GM12878 (cell line): ENCODE results near the gene TM6SF1. TPM values are rescaled to one million over a fixed set of nuclear protein-coding genes. Genes with fewer than 3 reads are reported as not detected.

ENCODE experiments used
- ATAC-seq: fragments of 200-7000 bp; cut with Tn5 transposase; 3 replicates; pipeline ENCODE4 v1.9.1; 2020; ENCODE audit warnings: mild to moderate bottlenecking, moderate library complexity
- BruUV-seq: library from RNA; stranded (reverse); fragments of 400-500 nt; replicated peaks from 2 replicates; lab custom pipeline; 2021; lab: Mats Ljungman, UMichigan
- CTCF ChIA-PET: fragments of 300-600 bp; sonication (Branson Sonifier 250); formaldehyde crosslinking; extraction: SDS; loops from one replicate; lab custom pipeline; 2021; ENCODE audit warnings: inconsistent platforms; lab: Yijun Ruan, JAX
- POLR2A ChIA-PET: fragments of 350-600 bp; formaldehyde crosslinking; extraction: SDS; loops from one replicate; lab custom pipeline; 2021; ENCODE audit warnings: inconsistent platforms; lab: Charles Lee
- RAD21 ChIA-PET: fragments of 300-600 bp; sonication (Branson Sonifier 250); formaldehyde crosslinking; loops from one replicate; lab custom pipeline; 2023; ENCODE audit warnings: antibody characterized with exemption; ENCODE audit not compliant: unreplicated experiment; lab: Charles Lee
- SMC1A ChIA-PET: fragments of 300-600 bp; sonication (Branson Sonifier 250); formaldehyde crosslinking; loops from one replicate; lab custom pipeline; 2023; ENCODE audit not compliant: unreplicated experiment, uncharacterized antibody; lab: Charles Lee
- DNase-seq: peaks from one replicate; pipeline ENCODE4 v3.0.0-alpha.2; 2011; ENCODE audit warnings: low read depth, low spot score
- FAIRE-seq: peaks from 3 replicates; lab custom pipeline; 2011; peaks lifted over from hg19 to GRCh38; lab: Jason Lieb, UNC
- H2AFZ ChIP-seq: 2 replicates; pipeline ENCODE4 v1.6.0; 2011; ENCODE audit warnings: low read depth, low read length, control low read depth; ENCODE audit not compliant: control insufficient read depth
- H3K27ac ChIP-seq: 2 replicates; pipeline ENCODE4 v1.5.1; 2011; ENCODE audit warnings: control low read depth; ENCODE audit not compliant: control insufficient read depth, insufficient read depth
- H3K27me3 ChIP-seq, 2 experiments: replicated peaks in 1 of 2; 2 replicates each; pipeline versions ENCODE4 v1.6.0 to v1.6.1; 2011; ENCODE audit warnings: low read length in 1 of 2; ENCODE audit not compliant: control insufficient read depth in 2 of 2, insufficient read depth in 2 of 2
- H3K36me3 ChIP-seq, 2 experiments: 2 replicates each; pipeline ENCODE4 v1.5.1; 2011; ENCODE audit warnings: low read length in 1 of 2; ENCODE audit not compliant: control insufficient read depth in 2 of 2, insufficient read depth in 2 of 2
- H3K4me1 ChIP-seq: 2 replicates; pipeline ENCODE4 v1.6.1; 2011; ENCODE audit warnings: mild to moderate bottlenecking, low read length, moderate library complexity, mixed read lengths; ENCODE audit not compliant: control insufficient read depth, insufficient read depth
- H3K4me2 ChIP-seq: 2 replicates; pipeline ENCODE4 v1.6.0; 2011; ENCODE audit warnings: control low read depth; ENCODE audit not compliant: control insufficient read depth, insufficient read depth
- H3K4me3 ChIP-seq: fragments of 200-600 bp; sonication (generic); 2 replicates; pipeline ENCODE4 v1.5.1; 2016
- H3K79me2 ChIP-seq: 2 replicates; pipeline ENCODE4 v1.6.0; 2011; ENCODE audit warnings: low read length; ENCODE audit not compliant: control insufficient read depth, insufficient read depth
- H3K9ac ChIP-seq: 2 replicates; pipeline ENCODE4 v1.8.0; 2011; ENCODE audit warnings: low read length, control low read depth, mixed read lengths; ENCODE audit not compliant: control insufficient read depth, insufficient read depth
- H3K9me3 ChIP-seq: replicated peaks from 3 replicates; pipeline ENCODE4 v1.5.1; 2011; ENCODE audit warnings: mild to moderate bottlenecking, low read length; ENCODE audit not compliant: control insufficient read depth, insufficient read depth
- H4K20me1 ChIP-seq: 2 replicates; pipeline ENCODE4 v1.6.0; 2011; ENCODE audit not compliant: control insufficient read depth, insufficient read depth
- ATF3 ChIP-seq: IDR thresholded peaks from 2 replicates; pipeline ENCODE4 v1.6.1; 2011; ENCODE audit warnings: low read depth, mild to moderate bottlenecking, low read length, moderate library complexity, borderline replicate concordance; ENCODE audit errors: extremely low read depth
- CEBPB ChIP-seq, 2 experiments: fragments of 150-350 bp in 1 of 2; IDR thresholded peaks; 2 replicates each; pipeline ENCODE4 v1.6.1; 2012 to 2014; ENCODE audit warnings: low read depth in 2 of 2, low read length in 2 of 2, borderline replicate concordance in 1 of 2, inconsistent platforms in 1 of 2
- CHD2 ChIP-seq: IDR thresholded peaks from 2 replicates; pipeline ENCODE4 v1.6.1; 2011; ENCODE audit warnings: low read depth, low read length, improper control_type of control experiment, borderline replicate concordance
- EED ChIP-seq: sonication (generic); IDR thresholded peaks from 2 replicates; pipeline ENCODE4 v1.6.1; 2016; ENCODE audit warnings: antibody characterized with exemption, low read depth
- EZH2 ChIP-seq: IDR thresholded peaks from 2 replicates; pipeline ENCODE4 v1.6.1; 2012; ENCODE audit warnings: low read depth, mild to moderate bottlenecking, control low read depth, inconsistent platforms, low read length, borderline replicate concordance; ENCODE audit not compliant: control insufficient read depth
- HSF1 ChIP-seq: fragments of 150-350 bp; IDR thresholded peaks from 2 replicates; pipeline ENCODE4 v1.6.1; 2014; ENCODE audit warnings: mild to moderate bottlenecking, low read depth, low read length
- JUNB ChIP-seq: IDR thresholded peaks from 2 replicates; pipeline ENCODE4 v1.6.1; 2016; ENCODE audit warnings: antibody characterized with exemption, mild to moderate bottlenecking
- RELB ChIP-seq: fragments of 450-650 bp; IDR thresholded peaks from 2 replicates; pipeline ENCODE4 v1.6.1; 2017; ENCODE audit warnings: low read depth, mild to moderate bottlenecking, moderate library complexity
- RFX5 ChIP-seq: IDR thresholded peaks from 2 replicates; pipeline ENCODE4 v1.6.1; 2011; ENCODE audit warnings: low read depth, low read length, improper control_type of control experiment
- SRF ChIP-seq, 2 experiments: IDR thresholded peaks; 2 replicates each; pipeline ENCODE4 v1.6.1; 2011; ENCODE audit warnings: low read depth in 2 of 2, low read length in 2 of 2, mild to moderate bottlenecking in 1 of 2, moderate library complexity in 1 of 2
- WRNIP1 ChIP-seq: IDR thresholded peaks from 2 replicates; pipeline ENCODE4 v1.6.1; 2011; ENCODE audit warnings: low read depth, low read length, improper control_type of control experiment, borderline replicate concordance
- WGBS: methylation state at CpG from one replicate; pipeline ENCODE4 v1.1.6; 2016; ENCODE audit warnings: low lambda C conversion rate; ENCODE audit not compliant: insufficient replicate concordance, insufficient coverage; ENCODE audit errors: missing lambda C conversion rate; 5-methylcytosine and 5-hydroxymethylcytosine counted together
- in situ Hi-C: fragments of 300-500 bp; cut with MboI; formaldehyde crosslinking; loops from 9 replicates; pipeline ENCODE4 v1.14.3; 2018; ENCODE audit warnings: mixed read lengths
- intact Hi-C: fragments of 100-400 bp; cut with micrococcal nuclease; formaldehyde crosslinking; loops from one replicate; pipeline ENCODE4 v1.14.2; 2022; ENCODE audit not compliant: unreplicated experiment
- polyA plus RNA-seq, 11 experiments: library from polyadenylated mRNA; depleted of rRNA in 4 of 11; unstranded in 6 of 11; stranded (reverse) in 5 of 11; fragments of >200 nt; fragmentation: Nextera tagmentation in 4 of 11; fragmentation: Illumina TruSeq in 1 of 11; extraction: Ambion mirVana in 4 of 11; extraction: Trizol in 1 of 11; gene quantifications; 1 replicate in 1 of 11; 2 replicates in 10 of 11; pipeline versions ENCODE4 v1.2.1 to v1.2.3, GENCODE V29; 2011 to 2016; ENCODE audit warnings: inconsistent platforms in 2 of 11, missing spikeins in 2 of 11, low read depth in 1 of 11
- total RNA-seq, 4 experiments: library from RNA; depleted of rRNA in 3 of 4; stranded (reverse); fragments of >200 nt in 3 of 4; fragmentation: Illumina TruSeq in 1 of 4; extraction: Trizol in 1 of 4; gene quantifications; 2 replicates each; pipeline versions ENCODE4 v1.2.1 to v1.2.3, GENCODE V29; 2013 to 2021

The TM6SF1 gene
- total and polyA plus RNA-seq, 10 of the 15 experiments (the other 5 are each of a cell fraction or from before 2014, with no cell fraction given), result 0.56 to 2.7 (median 1.2) TPM

GRCh38 chr15:83115410-83115809 is 8.0 kb downstream of the TM6SF1 start:
- Histone ChIP-seq H3K27ac (no peak overlapping the region; the same call in 1 of the 2 replicates), H3K4me1 (peaks cover 13% of the 10 kb centered on the region)
- no peak for FAIRE-seq
- RAD21 ChIA-PET, result no interaction called here
- TF ChIP-seq CHD2 (no peak), EZH2 (no peak), EED (no peak), HSF1 (no peak), RELB (no peak), JUNB (no peak), WRNIP1 (no peak), CEBPB (IDR thresholded peaks at IDR 0.05; ENCODE audit: borderline replicate concordance in 1 of 2, low read depth in 2 of 2, low read length in 2 of 2) (no peak), SRF (IDR thresholded peaks at IDR 0.05; ENCODE audit: low read depth in 2 of 2, low read length in 2 of 2) (no peak), RFX5 (no peak), ATF3 (no peak)
- TF ChIP-seq, all 136 proteins: peak for 0
- Histone ChIP-seq H3K36me3 (peaks cover 0 to 1% of the 10 kb centered on the region in 2 experiments; a peak in 2 of 4 replicates), H2AFZ (no peak overlapping the region), H3K9ac (no peak overlapping the region), H4K20me1 (no peaks in the 10 kb centered on the region), H3K4me2 (peak overlapping the region; percentile 51), H3K9me3 (no peaks in the 10 kb centered on the region), H3K27me3 (no peaks in the 10 kb centered on the region), H3K79me2 (no peaks in the 10 kb centered on the region), H3K4me3 (no peak overlapping the region)
- POLR2A ChIA-PET, result interaction anchor here (1.0 kb wide), 1 partner anchor 48 kb away, joined by 3 read pairs; the partner anchor contains the start of gene BTBD1
- ATAC-seq, result no peak
- no TSS peak for BruUV-seq
- WGBS, result 52% methylated on average over 3 of the region's 3 CpGs
- no peak for DNase-seq
- CTCF ChIA-PET, result no interaction called here
- in situ Hi-C loops, result no loop called here
- intact Hi-C loops, result loop anchor here (5.0 kb wide), 1 partner anchor 82 kb away; no protein-coding TSS in a partner anchor
- SMC1A ChIA-PET, result interaction anchor here (1.4 kb wide), 1 partner anchor 10 kb away, joined by 3 read pairs; no protein-coding TSS in a partner anchor
